NT2/D1 (cell line): ENCODE measurements around the gene TEAD1.

Experiments
- YY1 ChIP-seq: IDR thresholded peaks from 2 replicates; pipeline ENCODE4 v1.6.1; 2011; ENCODE audit not compliant: insufficient read length, insufficient read depth
- ZNF274 ChIP-seq: IDR thresholded peaks from 2 replicates; pipeline ENCODE4 v1.6.1; 2011; ENCODE audit warnings: mild to moderate bottlenecking, low read depth, low read length

DNA sequence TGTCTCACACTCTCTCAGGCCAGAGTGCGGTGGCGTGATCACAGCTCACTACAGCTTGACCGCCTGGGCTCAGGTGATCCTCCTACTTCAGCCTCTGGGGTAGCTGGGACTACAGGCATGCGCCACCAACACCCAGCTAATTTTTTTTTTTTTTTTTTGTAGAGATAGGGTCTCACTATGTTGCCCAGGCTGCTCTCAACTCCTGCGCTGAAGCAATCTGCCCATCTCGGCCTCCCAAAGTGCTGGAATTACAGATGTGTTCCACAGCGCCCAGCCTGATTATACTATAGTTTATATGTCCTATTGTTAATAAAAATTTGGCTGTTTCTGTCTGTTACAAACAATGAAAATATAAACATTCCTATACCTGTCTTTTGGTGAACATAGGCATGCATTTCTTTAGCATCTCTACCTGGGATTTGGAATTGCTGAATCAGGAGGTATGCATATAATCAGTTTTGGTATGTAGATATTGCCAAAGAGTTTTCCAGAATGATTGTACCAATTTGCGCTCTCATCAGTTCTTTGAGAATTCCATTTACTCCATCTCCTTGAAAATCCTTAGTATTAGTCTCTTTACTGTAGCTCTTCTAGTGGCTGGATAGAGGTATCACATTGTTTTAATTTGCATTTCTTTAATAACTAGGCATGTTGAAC, 78.8 kb downstream of the TEAD1 start:
- TF ChIP-seq ZNF274 (no peak), YY1 (no peak)
